ENCODE measurements around the gene MUC13.

DNA sequence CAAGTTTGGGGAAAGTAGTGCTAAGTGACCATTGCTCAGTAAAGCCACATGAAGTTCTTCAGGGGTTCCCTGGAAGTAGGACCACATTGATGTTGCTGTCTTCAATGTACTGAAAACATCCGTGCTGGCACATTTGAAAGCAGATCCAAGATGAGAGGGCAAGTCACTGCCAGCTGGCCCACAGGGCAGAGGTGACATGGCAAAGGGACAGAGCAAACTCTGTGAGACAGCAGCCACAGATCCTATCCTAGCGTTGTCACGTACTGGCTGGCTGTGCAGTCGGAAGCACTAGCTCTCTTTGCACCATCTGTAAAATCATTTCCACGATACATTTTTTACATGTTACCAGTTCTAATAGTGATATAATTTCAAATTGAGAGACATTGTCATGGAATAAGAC, 13.8 kb downstream of the MUC13 start:
- TF ChIP-seq PATZ1 (CRISPR knock-in tag; IDR thresholded peaks at IDR 0.05; ENCODE audit: borderline replicate concordance) (no peak), BACH2 (CRISPR knock-in tag; IDR thresholded peaks at IDR 0.05; ENCODE audit: borderline replicate concordance) (no peak), OSR1 (CRISPR knock-in tag; IDR thresholded peaks at IDR 0.05) (no peak), ESRRG (CRISPR knock-in tag; IDR thresholded peaks at IDR 0.05) (no peak), ARNTL (CRISPR knock-in tag; IDR thresholded peaks at IDR 0.05; ENCODE audit: borderline replicate concordance, low read depth) (no peak)
